Measurements from ENCODE around the gene OTUB1.

OTUB1 gene

DNA sequence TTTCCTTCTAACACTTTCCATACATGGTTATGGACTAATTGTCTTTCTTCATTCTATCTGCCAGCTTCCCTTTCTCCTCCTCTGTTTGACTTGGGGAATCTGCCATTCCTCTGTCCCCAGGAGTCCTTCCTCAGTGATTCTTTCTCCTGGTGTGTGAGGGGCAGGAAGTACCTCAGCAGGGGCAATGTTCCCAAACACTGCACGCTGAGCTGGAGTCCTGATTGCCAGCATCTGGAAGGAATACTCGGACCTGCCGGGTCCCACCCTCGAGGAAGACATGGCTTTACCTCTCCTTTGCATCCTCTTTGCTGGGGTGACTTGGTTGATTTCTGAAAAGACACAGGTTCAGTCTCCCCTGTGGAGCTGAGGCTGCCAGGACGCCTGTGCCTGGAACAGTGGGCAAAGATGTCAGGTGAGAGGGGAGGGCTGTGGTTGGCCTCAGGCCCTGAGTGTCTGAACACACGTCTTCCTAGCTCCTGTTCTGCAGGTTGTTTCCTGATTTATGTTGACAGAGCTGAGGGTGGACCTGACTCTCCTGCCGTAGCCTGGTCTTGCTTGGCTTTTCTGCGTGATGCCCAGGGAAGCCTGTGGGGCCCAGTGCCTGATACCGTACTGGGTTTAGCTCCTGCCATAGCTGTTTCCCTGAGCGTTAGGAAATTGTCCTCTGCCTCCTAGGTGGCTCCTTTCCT lies 7.5 kb upstream of the OTUB1 start:
- Histone ChIP-seq H3K4me1 (no peaks in the 10 kb centered on the region), H3K27ac (no peak overlapping the region), H3K36me3 (ENCODE audit: control insufficient read depth, insufficient read depth, low read length) (no peaks in the 10 kb centered on the region), H2AFZ (no peak overlapping the region), H3K9me3 (ENCODE audit: control insufficient read depth, low read length) (no peaks in the 10 kb centered on the region), H3K9ac (no peak overlapping the region), H3K27me3 (ENCODE audit: control insufficient read depth, insufficient read depth, low read length) (no peaks in the 10 kb centered on the region), H3K4me2 (ENCODE audit: low read length) (no peak overlapping the region), H3K79me2 (peaks cover 20% of the 10 kb centered on the region), H3K4me3 (ENCODE audit: low read depth, low read length) (no peak overlapping the region)
- TF ChIP-seq CTCF (IDR thresholded peaks at IDR 0.05): no peak

- no peaks in the 10 kb centered on the region for H3K27me3 ChIP-seq (ENCODE audit: control insufficient read depth, insufficient read depth, low read length)
- no peak overlapping the region for H2AFZ ChIP-seq
- peaks cover 20% of the 10 kb centered on the region for H3K79me2 ChIP-seq
- H3K9me3 ChIP-seq (ENCODE audit: control insufficient read depth, low read length): no peaks in the 10 kb centered on the region
- no peaks in the 10 kb centered on the region for H3K36me3 ChIP-seq (ENCODE audit: control insufficient read depth, insufficient read depth, low read length)
- H3K4me1 ChIP-seq: no peaks in the 10 kb centered on the region
- H3K4me3 ChIP-seq (ENCODE audit: low read depth, low read length): no peak overlapping the region
- no peak for TF ChIP-seq CTCF (IDR thresholded peaks at IDR 0.05)
- no peak overlapping the region for H3K9ac ChIP-seq
- no peak overlapping the region for H3K27ac ChIP-seq
- H3K4me2 ChIP-seq (ENCODE audit: low read length): no peak overlapping the region
Measured at GRCh38 chr11:63979426-63979825, 6.8 kb upstream of the OTUB1 start.

GRCh38 chr11:63985812-63986155 lies 454 bp upstream of the OTUB1 start:
- no peaks in the 10 kb centered on the region for H3K4me1 ChIP-seq

GRCh38 chr11:63986932-63987513 lies 785 bp downstream of the OTUB1 start:
- peaks cover 16% of the 10 kb centered on the region for H3K79me2 ChIP-seq
- no peak overlapping the region for H3K9ac ChIP-seq
- H3K4me1 ChIP-seq: no peaks in the 10 kb centered on the region
- peak overlapping the region; percentile 76 for H2AFZ ChIP-seq
- peak overlapping the region; percentile 86 for H3K4me2 ChIP-seq (ENCODE audit: low read length)
- TF ChIP-seq CTCF (IDR thresholded peaks at IDR 0.05): no peak
- H3K36me3 ChIP-seq (ENCODE audit: control insufficient read depth, insufficient read depth, low read length): no peaks in the 10 kb centered on the region
- no peaks in the 10 kb centered on the region for H3K9me3 ChIP-seq (ENCODE audit: control insufficient read depth, low read length)
- peak overlapping the region; percentile 75 for H3K4me3 ChIP-seq (ENCODE audit: low read depth, low read length)
- no peak overlapping the region for H3K27ac ChIP-seq
- H3K27me3 ChIP-seq (ENCODE audit: control insufficient read depth, insufficient read depth, low read length): no peaks in the 10 kb centered on the region

More at GRCh38 chr11:63985812-63986155, 454 bp upstream of the OTUB1 start:
- H3K4me2 ChIP-seq (ENCODE audit: low read length): peak overlapping the region; percentile 86
- TF ChIP-seq CTCF (IDR thresholded peaks at IDR 0.05): no peak
- H3K9me3 ChIP-seq (ENCODE audit: control insufficient read depth, low read length): no peaks in the 10 kb centered on the region
- H3K9ac ChIP-seq: no peak overlapping the region
- H3K79me2 ChIP-seq: peaks cover 23% of the 10 kb centered on the region
- peak overlapping the region; percentile 75 for H3K4me3 ChIP-seq (ENCODE audit: low read depth, low read length)
- H3K27ac ChIP-seq: peak overlapping the region; percentile 75
- no peaks in the 10 kb centered on the region for H3K36me3 ChIP-seq (ENCODE audit: control insufficient read depth, insufficient read depth, low read length)
- H3K27me3 ChIP-seq (ENCODE audit: control insufficient read depth, insufficient read depth, low read length): no peaks in the 10 kb centered on the region
- H2AFZ ChIP-seq: peak overlapping the region; percentile 76

DNA sequence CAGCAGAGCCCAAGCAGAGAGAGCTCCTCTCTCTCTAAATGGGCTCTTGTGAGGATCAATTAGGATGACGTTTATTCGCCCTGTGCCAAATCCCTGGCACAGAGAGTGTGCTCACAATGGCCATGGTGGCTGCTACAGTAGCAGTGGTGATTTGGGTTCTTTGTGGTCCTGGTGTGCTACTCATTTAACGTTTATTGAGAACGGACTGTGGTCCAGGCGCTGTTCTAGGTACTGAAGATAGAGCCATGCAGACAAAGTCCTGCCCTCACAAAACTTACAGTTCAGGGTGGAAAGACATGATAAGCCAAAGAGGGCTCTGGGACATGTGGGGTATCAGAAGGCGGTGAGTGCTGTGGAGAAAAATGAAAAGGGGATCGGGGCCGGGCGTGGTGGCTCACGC lies 5.3 kb downstream of the OTUB1 start:
- H3K79me2 ChIP-seq: peaks cover 11% of the 10 kb centered on the region
- no peak overlapping the region for H3K27ac ChIP-seq
- no peaks in the 10 kb centered on the region for H3K4me1 ChIP-seq
- no peak overlapping the region for H3K9ac ChIP-seq
- no peak overlapping the region for H3K4me3 ChIP-seq (ENCODE audit: low read depth, low read length)
- no peak overlapping the region for H3K4me2 ChIP-seq (ENCODE audit: low read length)
- no peak for TF ChIP-seq CTCF (IDR thresholded peaks at IDR 0.05)
- no peak overlapping the region for H2AFZ ChIP-seq
- no peaks in the 10 kb centered on the region for H3K36me3 ChIP-seq (ENCODE audit: control insufficient read depth, insufficient read depth, low read length)
- no peaks in the 10 kb centered on the region for H3K9me3 ChIP-seq (ENCODE audit: control insufficient read depth, low read length)
- H3K27me3 ChIP-seq (ENCODE audit: control insufficient read depth, insufficient read depth, low read length): no peaks in the 10 kb centered on the region
